ENCODE results near the gene CNTNAP5.

The CNTNAP5 gene

GRCh38 chr2:124566518-124566970 is 541.5 kb downstream of the CNTNAP5 start:
- TF ChIP-seq CTCF (IDR thresholded peaks at IDR 0.05; ENCODE audit: low read depth, low read length): no peak
- no peak overlapping the region for H3K4me3 ChIP-seq (ENCODE audit: low read depth, low read length)

- no peak for TF ChIP-seq CTCF (IDR thresholded peaks at IDR 0.05; ENCODE audit: low read depth, low read length)
- no peak overlapping the region for H3K4me3 ChIP-seq (ENCODE audit: low read depth, low read length)
These were observed 545.8 kb downstream of the CNTNAP5 start for GRCh38 chr2:124570872-124571271.

- no peak for TF ChIP-seq CTCF (IDR thresholded peaks at IDR 0.05; ENCODE audit: low read depth, low read length)
These were observed 546.7 kb downstream of the CNTNAP5 start for GRCh38 chr2:124571836-124572235.

GRCh38 chr2:124572934-124573634 is 548.0 kb downstream of the CNTNAP5 start:
- TF ChIP-seq CTCF (IDR thresholded peaks at IDR 0.05; ENCODE audit: low read depth, low read length): no peak
- H3K4me3 ChIP-seq (ENCODE audit: low read depth, low read length): no peak overlapping the region

More at GRCh38 chr2:124571836-124572235, 546.7 kb downstream of the CNTNAP5 start:
- H3K4me3 ChIP-seq (ENCODE audit: low read depth, low read length): no peak overlapping the region

- TF ChIP-seq CTCF (IDR thresholded peaks at IDR 0.05; ENCODE audit: low read depth, low read length): no peak
- no peak overlapping the region for H3K4me3 ChIP-seq (ENCODE audit: low read depth, low read length)
These were observed 550.4 kb downstream of the CNTNAP5 start for GRCh38 chr2:124575497-124575896.

- no peak overlapping the region for H3K4me3 ChIP-seq (ENCODE audit: low read depth, low read length)
- no peak for TF ChIP-seq CTCF (IDR thresholded peaks at IDR 0.05; ENCODE audit: low read depth, low read length)
These were observed 555.2 kb downstream of the CNTNAP5 start for GRCh38 chr2:124580263-124580662.

GRCh38 chr2:124582387-124582786 is 557.3 kb downstream of the CNTNAP5 start:
- no peak for TF ChIP-seq CTCF (IDR thresholded peaks at IDR 0.05; ENCODE audit: low read depth, low read length)
- no peak overlapping the region for H3K4me3 ChIP-seq (ENCODE audit: low read depth, low read length)
